Activated gamma-delta T cell treated with Interleukin-2 at 50 U/mL for 16 hours (primary cell): ENCODE results near the gene WSB1.
"Not testable (repeated sequence)": the region's sequence is repeated elsewhere in the genome, so short reads cannot be mapped to it uniquely, and the experiment has no call there.

Experiments
- DNase-seq: peaks from one replicate; pipeline ENCODE4 v3.0.0-alpha.2; 2020

WSB1 gene

GRCh38 chr17:27318633-27319032 lies 24.7 kb downstream of the WSB1 start:
- no peak for DNase-seq

DNA sequence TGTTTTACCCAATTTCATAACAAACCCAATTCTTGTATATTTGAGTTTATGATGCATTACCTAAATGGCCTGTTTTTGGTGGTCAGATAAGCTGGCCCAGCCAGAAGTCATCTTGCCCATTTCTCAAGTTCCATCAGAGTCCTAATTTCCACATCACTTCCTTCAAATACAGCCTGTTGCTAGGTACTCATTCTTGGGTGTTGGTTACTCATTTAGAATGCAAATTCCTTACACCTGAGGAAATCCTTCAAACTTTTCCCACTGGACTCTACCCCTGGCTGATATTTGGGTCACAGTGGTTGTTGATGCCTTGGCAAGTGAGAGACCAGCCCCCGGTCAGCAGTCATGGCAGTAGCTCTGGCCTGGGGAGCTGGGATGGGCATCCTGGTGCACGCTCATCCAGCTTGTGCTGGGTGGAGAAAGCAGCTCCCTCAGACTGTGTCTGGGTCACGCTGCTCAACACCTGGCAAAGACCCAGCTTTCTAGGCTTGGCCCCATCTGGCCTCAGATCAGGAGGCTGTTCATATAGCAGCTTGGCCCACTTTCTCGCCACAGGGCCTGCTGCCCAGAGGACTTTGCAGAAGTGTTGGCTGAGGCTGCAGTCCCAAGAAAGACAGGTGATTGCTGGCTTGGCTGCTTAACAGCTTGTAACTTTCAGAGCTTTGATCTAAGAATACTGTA lies 25.8 kb downstream of the WSB1 start:
- DNase-seq, result no peak

GRCh38 chr17:27320222-27320560 lies 26.3 kb downstream of the WSB1 start:
- no peak for DNase-seq

- no peak for DNase-seq
Observed at GRCh38 chr17:27321372-27321771, 27.5 kb downstream of the WSB1 start.

DNA sequence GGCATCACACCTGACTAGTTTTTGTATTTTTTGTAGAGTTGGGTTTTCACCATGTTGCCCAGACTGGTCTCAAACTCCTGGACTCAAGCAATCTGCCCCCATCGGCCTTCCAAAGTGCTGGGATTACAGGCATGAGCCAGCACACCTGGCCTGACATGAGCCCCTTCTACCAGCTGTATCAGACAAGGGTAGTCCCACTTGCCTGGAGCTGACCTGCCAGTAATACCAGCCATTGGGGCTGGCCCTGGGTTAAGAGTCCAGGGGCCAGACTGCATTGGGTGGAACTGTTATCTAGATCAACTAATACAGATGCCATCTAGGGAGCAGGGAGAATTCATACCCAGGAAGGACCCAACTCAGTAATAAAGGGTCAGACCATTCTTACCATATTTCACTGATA lies 28.1 kb downstream of the WSB1 start:
- no peak for DNase-seq

DNA sequence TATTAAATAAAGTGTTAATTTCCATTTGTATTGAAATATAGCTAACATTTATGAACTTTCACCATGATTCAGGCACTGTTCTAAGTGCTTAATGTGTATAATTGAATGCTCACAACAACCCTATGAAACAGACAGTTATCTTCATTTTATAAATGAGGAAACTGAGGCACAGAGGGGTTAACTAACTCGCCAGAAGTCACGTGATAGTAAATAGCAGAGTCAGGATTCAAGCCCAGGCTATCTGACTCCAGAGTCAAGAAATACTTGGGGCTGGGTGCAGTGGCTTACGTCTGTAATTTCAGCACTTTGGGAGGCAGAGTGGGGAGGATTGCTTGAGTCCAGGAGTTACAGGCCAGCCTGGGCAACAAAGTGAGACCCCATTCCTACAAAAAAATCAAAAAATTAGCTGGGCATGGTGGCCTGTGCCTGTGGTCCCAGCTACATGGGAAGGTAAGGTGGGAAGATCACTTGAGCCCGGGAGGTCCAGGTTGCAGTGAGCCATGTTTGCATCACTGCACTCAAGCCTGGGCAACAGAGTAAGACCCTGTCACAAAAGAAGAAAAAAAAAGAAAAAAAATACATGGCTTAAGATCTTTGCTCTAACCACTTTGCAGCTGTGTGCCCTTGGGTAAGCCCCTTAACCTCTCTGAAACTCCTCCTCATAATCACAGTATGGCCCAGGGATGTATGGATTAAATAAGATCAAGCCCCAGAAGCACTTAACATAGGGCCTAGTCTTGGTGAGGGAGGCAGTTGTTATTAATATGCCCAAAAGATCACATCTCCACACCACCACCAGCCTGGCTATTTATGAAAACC lies 29.0 kb downstream of the WSB1 start:
- DNase-seq, result no peak

DNA sequence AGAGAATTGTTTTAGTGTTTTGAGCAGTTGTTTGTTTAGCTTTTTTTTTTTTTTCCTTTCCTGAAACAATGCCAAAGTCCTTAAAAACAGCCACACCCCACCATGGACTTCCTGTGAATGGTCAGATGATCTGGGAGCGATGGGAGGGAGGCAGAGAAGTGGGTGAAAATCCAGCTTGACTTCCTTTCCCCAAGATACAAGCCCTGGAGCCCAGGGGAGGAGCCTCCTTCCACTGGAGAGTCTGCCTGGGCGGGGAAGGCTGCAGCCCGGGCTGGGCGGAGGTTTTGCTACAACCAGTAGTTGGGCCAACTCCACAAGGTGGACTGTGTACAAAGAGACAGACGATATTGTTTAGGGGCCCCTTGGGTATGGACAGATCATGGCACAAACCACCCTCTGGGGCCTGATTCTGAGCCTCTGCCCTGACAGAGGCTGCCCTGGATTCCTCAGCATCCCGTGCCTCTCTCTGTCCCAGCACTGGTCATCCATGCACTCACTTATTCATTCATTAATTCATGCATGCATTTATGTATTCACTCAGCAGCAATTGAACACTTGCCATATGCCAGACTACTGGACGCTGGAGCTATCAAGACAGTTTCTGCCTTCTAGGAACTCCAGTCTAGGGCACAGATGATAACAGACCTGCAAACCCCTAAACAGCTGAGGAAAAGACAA lies 29.8 kb downstream of the WSB1 start:
- DNase-seq, result no peak

DNA sequence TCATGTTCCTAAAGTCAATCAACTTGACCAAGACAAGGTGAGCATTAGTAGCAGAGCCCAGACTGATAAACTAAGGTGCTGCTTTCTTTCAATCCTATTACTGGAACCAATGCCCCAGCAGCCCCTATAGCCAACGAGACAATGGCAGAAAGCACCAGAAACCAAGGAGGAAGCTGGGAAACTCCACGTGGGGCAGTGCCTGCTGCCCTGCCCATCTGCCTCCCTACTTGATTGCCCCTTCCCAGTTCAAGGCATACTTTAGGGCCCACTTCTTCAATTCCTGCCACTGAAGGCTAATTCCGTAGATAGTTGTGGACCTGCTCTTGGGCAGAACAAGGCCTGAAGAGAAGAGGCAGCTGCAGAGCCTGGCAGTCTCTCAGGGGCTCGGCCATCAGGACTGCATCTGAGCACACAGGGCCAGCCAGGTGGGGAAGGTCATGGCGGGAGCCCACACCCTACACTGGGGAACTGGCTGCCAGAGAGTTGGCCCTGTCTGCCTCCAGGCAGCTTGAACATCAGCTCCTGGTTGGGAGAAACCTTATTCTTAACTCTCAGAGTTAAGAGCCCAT lies 30.9 kb downstream of the WSB1 start:
- DNase-seq, result no peak

DNA sequence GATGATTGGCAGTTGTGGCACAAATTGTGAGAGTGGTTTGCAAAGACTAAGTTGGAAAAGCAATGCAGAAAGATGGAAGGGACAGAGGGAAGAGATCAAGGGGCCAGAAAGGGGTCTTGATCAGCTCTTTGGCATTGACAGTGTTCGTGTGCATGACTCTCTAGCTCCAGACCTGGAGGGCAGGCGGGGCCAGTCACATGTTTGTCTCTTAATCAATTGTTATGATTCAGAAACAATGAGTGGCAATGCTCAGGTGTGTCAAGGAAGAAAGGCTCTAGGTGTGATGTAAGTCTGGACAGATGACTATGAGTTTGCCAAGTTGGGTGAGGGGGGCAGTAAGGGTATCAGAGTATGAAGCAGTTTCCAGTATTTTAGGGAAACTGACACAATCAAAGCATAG lies 32.1 kb downstream of the WSB1 start:
- DNase-seq, result no peak

GRCh38 chr17:27326585-27326984 lies 32.7 kb downstream of the WSB1 start:
- DNase-seq, result no peak

DNA sequence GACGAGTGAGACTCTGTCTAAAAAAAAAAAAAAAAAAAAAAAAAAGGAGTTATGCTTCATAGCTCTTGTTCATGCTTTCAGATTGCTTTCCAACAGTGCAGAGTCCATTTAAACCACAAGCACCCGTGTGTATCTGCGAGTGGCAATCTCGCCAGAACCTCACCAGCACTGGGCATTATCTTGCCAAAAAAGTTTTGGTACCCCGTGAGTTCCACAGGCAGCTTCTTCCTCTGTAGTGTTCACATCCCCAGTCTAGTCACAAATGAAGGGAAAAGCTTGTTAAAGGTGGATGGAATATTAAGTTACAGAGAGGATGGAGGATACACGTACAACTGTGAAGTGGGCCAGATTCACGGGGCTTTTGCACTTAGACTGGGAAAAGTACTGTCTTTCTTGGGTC lies 33.5 kb downstream of the WSB1 start:
- no peak for DNase-seq

DNA sequence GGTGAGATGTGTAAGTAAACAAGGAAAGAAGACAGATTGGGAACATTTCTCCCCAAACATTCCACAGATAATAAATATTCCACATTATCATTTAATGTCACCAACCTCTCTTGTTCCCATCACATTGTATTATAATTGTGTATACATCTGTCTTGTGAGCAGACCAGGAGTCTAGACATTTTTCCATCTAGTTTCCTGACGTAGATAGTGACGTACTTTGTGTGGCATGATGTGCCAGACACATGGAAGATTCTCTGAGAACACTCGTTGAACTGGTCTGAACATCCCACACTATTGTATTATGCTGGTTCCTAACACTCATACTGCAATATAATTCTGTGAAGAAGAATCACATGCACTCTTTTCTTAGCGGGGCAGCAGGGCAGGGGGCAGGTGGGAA lies 34.0 kb downstream of the WSB1 start:
- DNase-seq, result no peak

GRCh38 chr17:27328686-27329085 lies 34.8 kb downstream of the WSB1 start:
- not testable (repeated sequence) for DNase-seq

DNA sequence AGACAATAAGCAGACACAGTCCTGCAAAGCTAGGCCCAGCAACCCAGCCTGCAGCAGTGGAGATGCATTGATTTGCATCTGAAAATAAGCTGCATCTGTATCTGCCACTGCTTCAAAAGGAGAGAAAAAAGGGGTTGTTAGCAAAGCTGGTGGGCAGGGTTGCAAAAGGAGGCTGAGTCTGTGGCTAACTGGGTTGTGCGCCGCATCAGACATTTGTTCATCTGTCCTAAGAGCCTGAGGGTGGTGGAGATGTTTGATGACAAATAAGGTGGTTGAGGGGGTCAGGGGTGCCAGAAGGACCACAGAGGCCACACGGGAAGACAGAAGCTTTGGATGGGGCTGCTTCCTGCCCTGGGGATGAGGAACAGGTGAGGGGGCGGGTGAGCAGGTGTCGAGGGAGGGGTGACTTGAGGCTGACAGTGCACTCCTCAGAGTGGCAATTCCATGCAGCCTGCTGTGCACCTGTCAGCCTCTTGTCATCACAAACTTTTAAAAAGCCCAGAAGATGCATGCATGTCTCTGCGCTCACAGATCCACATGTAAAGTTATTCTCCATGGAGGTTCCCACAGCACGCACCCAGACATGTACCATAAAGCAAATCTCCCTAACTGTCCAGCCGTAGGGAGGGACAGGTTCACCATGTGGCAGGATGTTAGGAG lies 35.4 kb downstream of the WSB1 start:
- no peak for DNase-seq

DNA sequence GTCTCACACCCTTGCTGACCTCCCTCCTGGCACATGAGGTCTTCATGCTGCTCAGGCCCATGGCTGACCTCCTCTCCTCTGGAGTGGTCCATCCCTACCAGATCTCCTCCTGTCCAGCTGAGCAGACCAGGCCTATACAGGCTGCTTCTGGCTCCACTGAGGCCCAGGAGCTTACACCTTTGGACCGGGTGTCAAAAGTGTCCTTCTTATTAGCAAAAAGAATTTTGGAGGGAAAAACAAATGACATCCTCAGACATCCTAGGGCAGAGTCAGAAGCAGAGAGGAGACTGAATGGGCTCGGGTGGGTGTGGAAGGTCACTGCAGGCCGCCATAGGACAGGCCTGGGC lies 38.1 kb downstream of the WSB1 start:
- DNase-seq, result no peak

- peak; percentile 91 for DNase-seq
Observed at GRCh38 chr17:27332485-27333409, 38.8 kb downstream of the WSB1 start.

GRCh38 chr17:27333410-27333980 lies 39.6 kb downstream of the WSB1 start:
- no peak for DNase-seq

DNA sequence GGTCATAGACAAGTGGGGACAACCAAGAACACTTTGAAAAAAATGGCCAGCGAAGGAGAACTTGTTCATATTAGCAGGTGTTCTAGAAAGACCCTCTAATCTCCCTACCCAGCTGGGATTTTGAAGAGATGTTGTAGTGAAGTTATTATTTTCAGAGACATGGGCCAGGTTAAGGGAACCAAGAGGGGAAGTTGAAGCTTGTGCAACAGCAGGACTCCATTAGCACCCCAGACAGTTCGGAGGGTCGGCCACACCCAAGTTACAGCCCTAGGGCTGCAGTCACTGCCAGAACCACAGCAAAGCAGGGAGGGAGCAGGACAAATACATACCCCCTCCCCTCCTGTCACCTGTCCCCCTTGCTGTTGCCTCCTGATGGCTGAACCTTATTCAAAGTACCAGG lies 42.3 kb downstream of the WSB1 start:
- no peak for DNase-seq

GRCh38 chr17:27338536-27338985 lies 44.6 kb downstream of the WSB1 start:
- no peak for DNase-seq

DNA sequence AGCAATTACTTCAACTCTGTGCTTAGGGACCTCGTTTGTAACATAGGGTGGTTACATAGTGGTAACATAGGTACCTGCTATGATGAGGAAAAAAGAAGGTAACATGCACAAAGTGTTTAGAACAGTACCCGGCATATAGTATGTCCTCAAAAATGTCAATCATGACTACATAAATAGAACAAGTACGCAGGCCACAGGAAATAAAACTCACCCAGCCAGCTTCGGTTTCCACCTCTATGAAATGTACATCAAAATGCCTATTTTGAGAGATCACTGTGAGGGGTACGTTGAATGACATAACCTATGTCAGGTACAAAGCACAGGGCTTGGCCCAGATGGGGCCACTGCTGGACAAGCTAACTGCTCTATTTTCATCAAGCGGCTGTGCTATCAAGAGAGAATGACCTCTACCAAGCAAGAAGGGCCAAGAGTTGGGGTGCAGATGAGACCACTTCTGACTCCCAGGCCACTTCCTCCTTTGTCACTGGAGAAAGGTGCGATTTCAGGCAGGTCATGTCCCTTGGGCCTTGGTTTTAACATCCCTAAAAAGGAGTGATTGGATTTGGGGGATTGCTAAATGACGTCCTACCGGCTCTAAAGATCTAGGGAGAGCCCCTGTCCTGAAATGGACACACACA lies 45.4 kb downstream of the WSB1 start:
- no peak for DNase-seq
